OCI-LY3 (cell line): ENCODE measurements around the gene LEMD2.

ENCODE experiments used
- CTCF ChIP-seq: fragments of 200-600, 300-600 bp; sonication (generic); IDR thresholded peaks from 2 replicates; pipeline ENCODE4 v1.5.1; 2014; ENCODE audit warnings: antibody characterized with exemption, low read length, low read depth
- EZH2phosphoT487 ChIP-seq: fragments of 200-600 bp; shearing (Covaris generic); IDR thresholded peaks from 2 replicates; pipeline ENCODE4 v1.6.1; 2018; ENCODE audit warnings: antibody characterized with exemption, mixed run types, low read depth

DNA sequence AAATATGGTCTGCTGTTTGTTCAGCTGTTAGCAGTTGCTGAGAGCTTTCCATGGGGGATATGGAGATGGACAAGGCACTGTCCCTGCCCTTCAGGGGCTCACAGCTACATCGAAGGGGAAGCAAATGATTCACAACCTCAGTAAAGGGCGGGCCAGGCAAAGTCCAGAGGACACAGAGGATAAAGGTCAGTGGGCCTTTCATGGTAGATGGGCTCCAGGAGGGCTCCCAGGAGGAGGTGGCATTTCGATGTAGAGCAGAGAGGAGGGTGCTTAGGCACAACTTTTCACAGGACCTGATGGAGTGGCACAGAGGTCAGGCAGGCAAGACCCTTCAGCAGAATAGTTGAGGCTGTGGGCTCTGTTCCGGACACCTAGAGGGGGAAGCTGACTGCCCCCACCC is 30.1 kb upstream of the LEMD2 start:
- TF ChIP-seq CTCF (no peak), EZH2phosphoT487 (no peak)
